NCI-H128 (cell line): ENCODE data around the gene PDGFRB.

Source experiments
- DNase-seq: peaks from one replicate; lab custom pipeline; 2025; ENCODE audit not compliant: unreplicated experiment; lab: John Stamatoyannopoulos, UW

The PDGFRB gene

GRCh38 chr5:150155258-150156026 is at the start of gene PDGFRB:
Gene PDGFRB (minus strand): TSS chr5:150155845. CDS start chr5:150137047, 18,798 bp downstream.
- DNase-seq: no peak

GRCh38 chr5:150204590-150204960 is 48.9 kb upstream of the PDGFRB start:
- DNase-seq: no peak

- no peak for DNase-seq
Observed at GRCh38 chr5:150203832-150204589, 48.4 kb upstream of the PDGFRB start.

- DNase-seq: no peak
Observed at GRCh38 chr5:150202501-150202900, 46.9 kb upstream of the PDGFRB start.

GRCh38 chr5:150197476-150197875 is 41.8 kb upstream of the PDGFRB start:
- DNase-seq: no peak

- no peak for DNase-seq
Observed at GRCh38 chr5:150196986-150197385, 41.3 kb upstream of the PDGFRB start.

GRCh38 chr5:150196514-150196913 is 40.9 kb upstream of the PDGFRB start:
- DNase-seq: no peak

GRCh38 chr5:150195736-150196485 is 40.3 kb upstream of the PDGFRB start:
- no peak for DNase-seq

- DNase-seq: no peak
Observed at GRCh38 chr5:150192462-150192861, 36.8 kb upstream of the PDGFRB start.

- DNase-seq: no peak
Observed at GRCh38 chr5:150190987-150191386, 35.3 kb upstream of the PDGFRB start.

GRCh38 chr5:150190503-150190979 is 34.9 kb upstream of the PDGFRB start:
- DNase-seq: no peak

- DNase-seq: no peak
Observed at GRCh38 chr5:150189728-150190502, 34.3 kb upstream of the PDGFRB start, which contains the start of gene SLC6A7. Gene SLC6A7 (plus strand): TSS chr5:150190062. CDS start chr5:150190328, 266 bp downstream.

GRCh38 chr5:150189326-150189725 is 33.7 kb upstream of the PDGFRB start:
- no peak for DNase-seq

- no peak for DNase-seq
Observed at GRCh38 chr5:150188146-150188842, 32.6 kb upstream of the PDGFRB start.

- no peak for DNase-seq
Observed at GRCh38 chr5:150186897-150187296, 31.3 kb upstream of the PDGFRB start.

- no peak for DNase-seq
Observed at GRCh38 chr5:150186137-150186536, 30.5 kb upstream of the PDGFRB start.

GRCh38 chr5:150184990-150185912 is 29.6 kb upstream of the PDGFRB start:
- no peak for DNase-seq

GRCh38 chr5:150184006-150184405 is 28.4 kb upstream of the PDGFRB start:
- no peak for DNase-seq

GRCh38 chr5:150183436-150183835 is 27.8 kb upstream of the PDGFRB start:
- no peak for DNase-seq
